LNCaP clone FGC (cell line): ENCODE results near the gene PARVG.

Experiments used
- DNase-seq: peaks from one replicate; pipeline ENCODE4 v3.0.0-alpha.2; 2011; ENCODE audit warnings: low read depth
- H3K4me3 ChIP-seq: 2 replicates; pipeline ENCODE4 v1.5.1; 2011; ENCODE audit warnings: mild to moderate bottlenecking, low read depth, low read length, control low read depth
- CTCF ChIP-seq: IDR thresholded peaks from 2 replicates; pipeline ENCODE4 v1.5.1; 2012; ENCODE audit warnings: mild to moderate bottlenecking; ENCODE audit not compliant: control insufficient read depth, insufficient read depth; ENCODE audit errors: extremely low read depth

The PARVG gene

GRCh38 chr22:44221710-44222475, 41.2 kb downstream of the PARVG start:
- no peak for DNase-seq
- H3K4me3 ChIP-seq, result no peak overlapping the region
- no peak for TF ChIP-seq CTCF

- TF ChIP-seq CTCF, result no peak
- no peak overlapping the region for H3K4me3 ChIP-seq
- no peak for DNase-seq
Observed at GRCh38 chr22:44224166-44224565, 43.4 kb downstream of the PARVG start.

- H3K4me3 ChIP-seq, result no peak overlapping the region
- no peak for TF ChIP-seq CTCF
- DNase-seq, result no peak
Observed at GRCh38 chr22:44225091-44225689, 44.5 kb downstream of the PARVG start.

- TF ChIP-seq CTCF, result no peak
- no peak for DNase-seq
- no peak overlapping the region for H3K4me3 ChIP-seq
Observed at GRCh38 chr22:44225812-44226211, 45.1 kb downstream of the PARVG start.

GRCh38 chr22:44229331-44229730, 48.6 kb downstream of the PARVG start:
- no peak overlapping the region for H3K4me3 ChIP-seq
- DNase-seq, result no peak

GRCh38 chr22:44229809-44230208, 49.1 kb downstream of the PARVG start:
- H3K4me3 ChIP-seq, result no peak overlapping the region
- no peak for DNase-seq
- TF ChIP-seq CTCF, result no peak

More at GRCh38 chr22:44229331-44229730, 48.6 kb downstream of the PARVG start:
- no peak for TF ChIP-seq CTCF
